ENCODE measurements around the gene AMOTL1. TPM values are rescaled to one million over a fixed set of nuclear protein-coding genes. Genes with fewer than 3 reads are reported as not detected.

Gene AMOTL1
- total and polyA plus RNA-seq, 8 donors = 5.0 to 46.3 (median 14.8) TPM

GRCh38 chr11:94754335-94754734 lies 13.8 kb upstream of the AMOTL1 start:
- no peak for TF ChIP-seq POLR2AphosphoS5 (IDR thresholded peaks at IDR 0.05)
- TF ChIP-seq POLR2A (IDR thresholded peaks at IDR 0.05) = no peak
- no peak for TF ChIP-seq CTCF (IDR thresholded peaks at IDR 0.05)
- TF ChIP-seq EP300 (IDR thresholded peaks at IDR 0.05) = no peak
- intact Hi-C loops (cut with DNase I; ENCODE audit: low total_unique reads) = no loop called here
- Histone ChIP-seq H3K4me3 (no peak overlapping the region), H3K9me3 (no peaks in the 10 kb centered on the region), H3K4me1 (peaks cover 0 to 30% (median 11%) of the 10 kb centered on the region in 4 donors), H3K36me3 (no peaks in the 10 kb centered on the region), H3K27ac (no peak overlapping the region), H3K27me3 (no peaks in the 10 kb centered on the region)
- no peak for DNase-seq
- WGBS, 5 donors = 24 to 76% (median 41%) methylated on average over 2 of the region's 2 CpGs

GRCh38 chr11:94754819-94755218 lies 13.3 kb upstream of the AMOTL1 start:
- H3K4me1 ChIP-seq = peaks cover 0 to 30% (median 11%) of the 10 kb centered on the region in 4 donors

GRCh38 chr11:94755494-94755893 lies 12.7 kb upstream of the AMOTL1 start:
- DNase-seq = no peak
- no peak overlapping the region for H3K27ac ChIP-seq
- no peaks in the 10 kb centered on the region for H3K27me3 ChIP-seq
- no peak for TF ChIP-seq POLR2AphosphoS5 (IDR thresholded peaks at IDR 0.05)
- no peak for TF ChIP-seq EP300 (IDR thresholded peaks at IDR 0.05)
- TF ChIP-seq CTCF (IDR thresholded peaks at IDR 0.05) = no peak
- TF ChIP-seq POLR2A (IDR thresholded peaks at IDR 0.05) = no peak
- H3K36me3 ChIP-seq = no peaks in the 10 kb centered on the region
- peaks cover 0 to 25% (median 9%) of the 10 kb centered on the region in 4 donors for H3K4me1 ChIP-seq
- 89 to 94% (median 90%) methylated on average over 11 of the region's 11 CpGs for WGBS, 5 donors
- intact Hi-C loops (cut with DNase I; ENCODE audit: low total_unique reads) = no loop called here
- H3K9me3 ChIP-seq = no peaks in the 10 kb centered on the region
- H3K4me3 ChIP-seq = no peak overlapping the region

More at GRCh38 chr11:94754819-94755218, 13.3 kb upstream of the AMOTL1 start:
- Histone ChIP-seq H3K4me3 (no peak overlapping the region), H3K9me3 (no peaks in the 10 kb centered on the region), H3K36me3 (no peaks in the 10 kb centered on the region), H3K27me3 (no peaks in the 10 kb centered on the region), H3K27ac (no peak overlapping the region)
- TF ChIP-seq CTCF (IDR thresholded peaks at IDR 0.05) (no peak), POLR2AphosphoS5 (IDR thresholded peaks at IDR 0.05) (no peak), EP300 (IDR thresholded peaks at IDR 0.05) (no peak), POLR2A (IDR thresholded peaks at IDR 0.05) (no peak)
- intact Hi-C loops (cut with DNase I; ENCODE audit: low total_unique reads) = no loop called here
- WGBS, 5 donors = 84 to 95% (median 89%) methylated on average over 2 of the region's 2 CpGs
- no peak for DNase-seq

- 58 to 78% (median 71%) methylated on average over 5 of the region's 5 CpGs for WGBS, 5 donors
- intact Hi-C loops (cut with DNase I; ENCODE audit: low total_unique reads) = no loop called here
- no peak overlapping the region for H3K4me3 ChIP-seq
- peaks cover 0 to 8% (median 2%) of the 10 kb centered on the region in 4 donors for H3K4me1 ChIP-seq
- no peaks in the 10 kb centered on the region for H3K9me3 ChIP-seq
- H3K36me3 ChIP-seq = no peaks in the 10 kb centered on the region
- DNase-seq = no peak
- H3K27ac ChIP-seq = no peak overlapping the region
- no peaks in the 10 kb centered on the region for H3K27me3 ChIP-seq
- no peak for TF ChIP-seq EP300 (IDR thresholded peaks at IDR 0.05)
- no peak for TF ChIP-seq POLR2AphosphoS5 (IDR thresholded peaks at IDR 0.05)
- TF ChIP-seq CTCF (IDR thresholded peaks at IDR 0.05) = no peak
- no peak for TF ChIP-seq POLR2A (IDR thresholded peaks at IDR 0.05)
Observed at GRCh38 chr11:94757037-94757735, 11.0 kb upstream of the AMOTL1 start.

Data from stomach (tissue), 9 donors.